Measurements from ENCODE around the gene RAB34.

DNA sequence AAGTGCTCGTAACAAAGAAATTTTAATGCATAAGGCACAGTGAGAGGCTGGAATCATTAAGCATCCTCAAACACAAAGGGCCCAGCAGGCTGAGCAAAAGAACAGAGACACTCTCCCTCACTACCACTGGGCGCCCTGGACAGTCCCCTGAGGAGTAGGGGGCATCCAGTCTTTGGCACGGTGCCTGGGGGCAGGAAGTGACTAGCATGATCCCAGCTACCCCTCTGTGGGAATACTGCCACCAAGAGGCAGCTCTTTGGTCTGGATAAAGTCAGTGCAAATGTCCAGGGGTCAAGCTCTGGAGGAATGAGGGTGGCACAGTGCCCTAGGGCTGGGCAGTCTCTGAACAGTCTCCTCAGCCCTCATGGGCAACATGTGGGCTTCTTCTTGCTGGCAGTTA, 3.4 kb downstream of the RAB34 start:
- TF ChIP-seq EZH2 (IDR thresholded peaks at IDR 0.05): no peak
- TF ChIP-seq POLR2AphosphoS5 (IDR thresholded peaks at IDR 0.05; ENCODE audit: borderline replicate concordance, low read depth, low read length): no peak
- no peak for TF ChIP-seq FOXP2 (optimal IDR thresholded peaks at IDR 0.05; ENCODE audit: control extremely low read depth, extremely low read length, insufficient read depth)

Measured in SK-N-MC (cell line).